ENCODE measurements around the gene KRTAP2-4. TPM values are rescaled to one million over a fixed set of nuclear protein-coding genes. Genes with fewer than 3 reads are reported as not detected.
"Not testable (repeated sequence)": the region's sequence is repeated elsewhere in the genome, so short reads cannot be mapped to it uniquely, and the experiment has no call there.

Gene KRTAP2-4, protein sequence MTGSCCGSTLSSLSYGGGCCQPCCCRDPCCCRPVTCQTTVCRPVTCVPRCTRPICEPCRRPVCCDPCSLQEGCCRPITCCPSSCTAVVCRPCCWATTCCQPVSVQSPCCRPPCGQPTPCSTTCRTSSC
- polyA plus RNA-seq (ENCODE audit: insufficient read length in 3 of 3), result not detected
- long read RNA-seq, donor 1, result 0 reads
- long read RNA-seq, donor 2, result 0 reads
- long read RNA-seq, donor 3, result 0 reads
- long read RNA-seq, donor 4, result 0 reads
- long read RNA-seq, donor 5, result 0 reads
- long read RNA-seq, donor 6, result 0 reads
- long read RNA-seq, donor 7, result 0 reads
- long read RNA-seq, donor 8, result 0 reads
- long read RNA-seq, donor 9, result 0 reads
- long read RNA-seq, donor 10, result 0 reads
- long read RNA-seq, donor 11, result 0 reads
- long read RNA-seq, donor 12, result 0 reads
- long read RNA-seq, donor 13, result 0 reads
- long read RNA-seq, donor 14, result 0 reads
- long read RNA-seq, donor 15, result 0 reads
- long read RNA-seq, donor 16, result 0 reads

DNA sequence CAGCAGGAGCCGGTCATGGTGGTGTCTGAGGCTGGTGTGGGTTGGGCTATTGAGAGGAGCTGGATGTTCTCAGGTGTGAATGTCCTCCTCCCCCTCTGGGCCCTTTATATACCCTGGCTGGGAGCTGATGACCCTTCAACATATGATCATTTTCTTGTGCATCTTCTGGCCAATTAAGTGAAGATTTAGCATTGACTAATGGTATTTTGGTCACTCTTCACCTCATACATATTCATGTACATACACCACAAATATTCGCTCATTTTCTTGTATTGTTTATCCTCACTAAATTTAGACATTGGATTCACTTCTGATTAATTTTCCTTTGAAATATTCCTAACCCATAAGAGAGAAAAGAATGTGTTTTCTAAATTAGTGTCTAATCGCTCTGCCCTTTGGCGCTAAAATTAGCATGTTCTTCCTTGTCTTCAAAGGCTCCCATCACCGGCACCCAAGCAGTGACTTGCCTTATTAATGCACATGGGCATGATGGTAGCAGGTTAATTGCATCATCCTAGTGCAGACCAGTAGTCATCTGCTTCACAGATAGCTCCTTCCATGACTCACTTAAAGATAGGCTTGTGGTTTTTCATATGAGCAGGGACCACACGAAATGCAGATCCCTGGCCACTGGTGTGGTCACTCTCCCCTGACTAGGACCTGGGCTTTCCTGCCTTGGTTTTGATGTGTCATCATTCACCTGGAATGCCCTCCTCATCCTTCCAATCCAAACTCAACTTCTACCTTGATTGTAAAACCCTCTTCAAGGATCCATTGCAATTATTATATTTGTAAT is at the start of gene KRTAP2-4:
TSS of gene KRTAP2-4 (minus strand) at position 51 of the 796 bp plus-strand sequence. CDS start at position 17, 34 bp downstream.
- DNase-seq (ENCODE audit: extremely low read depth in 1 of 11, low read depth in 9 of 11, low spot score in 4 of 11), result no peak

DNA sequence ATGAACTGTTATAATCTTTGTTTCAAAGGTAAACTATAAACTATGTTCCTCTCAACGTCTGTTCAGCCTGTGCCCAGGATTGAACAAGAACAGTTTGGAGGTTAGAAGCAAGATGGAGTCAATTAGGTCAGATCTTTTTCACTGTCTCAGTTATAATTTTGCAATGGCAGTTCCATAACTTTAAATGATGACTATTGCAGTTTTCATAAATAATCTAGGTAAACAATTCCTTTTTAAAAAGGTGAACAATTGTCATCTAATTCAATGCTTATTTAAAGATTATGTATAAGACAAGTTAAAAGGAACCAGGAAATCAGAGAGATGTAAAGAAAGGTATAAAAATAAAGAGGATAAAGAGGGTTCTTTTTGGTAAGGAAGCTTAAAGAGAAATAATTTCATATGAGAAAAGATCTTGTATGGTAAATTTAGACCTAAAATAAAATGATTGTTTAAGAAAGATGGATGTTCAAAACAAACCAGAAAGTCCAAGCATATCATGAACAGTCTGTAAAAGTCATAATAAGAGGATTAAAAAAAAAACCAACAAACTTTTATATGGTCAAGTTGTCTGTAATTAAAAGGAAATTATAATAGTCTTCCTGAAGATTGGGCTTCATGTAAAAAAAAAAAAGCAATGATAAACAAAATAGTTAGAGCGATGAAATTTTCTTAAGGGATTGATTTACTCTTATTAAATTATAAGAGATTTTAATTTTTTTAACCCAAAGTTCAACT is 45.6 kb upstream of the KRTAP2-4 start:
- DNase-seq (ENCODE audit: extremely low read depth in 1 of 11, low read depth in 9 of 11, low spot score in 4 of 11), result no peak

DNA sequence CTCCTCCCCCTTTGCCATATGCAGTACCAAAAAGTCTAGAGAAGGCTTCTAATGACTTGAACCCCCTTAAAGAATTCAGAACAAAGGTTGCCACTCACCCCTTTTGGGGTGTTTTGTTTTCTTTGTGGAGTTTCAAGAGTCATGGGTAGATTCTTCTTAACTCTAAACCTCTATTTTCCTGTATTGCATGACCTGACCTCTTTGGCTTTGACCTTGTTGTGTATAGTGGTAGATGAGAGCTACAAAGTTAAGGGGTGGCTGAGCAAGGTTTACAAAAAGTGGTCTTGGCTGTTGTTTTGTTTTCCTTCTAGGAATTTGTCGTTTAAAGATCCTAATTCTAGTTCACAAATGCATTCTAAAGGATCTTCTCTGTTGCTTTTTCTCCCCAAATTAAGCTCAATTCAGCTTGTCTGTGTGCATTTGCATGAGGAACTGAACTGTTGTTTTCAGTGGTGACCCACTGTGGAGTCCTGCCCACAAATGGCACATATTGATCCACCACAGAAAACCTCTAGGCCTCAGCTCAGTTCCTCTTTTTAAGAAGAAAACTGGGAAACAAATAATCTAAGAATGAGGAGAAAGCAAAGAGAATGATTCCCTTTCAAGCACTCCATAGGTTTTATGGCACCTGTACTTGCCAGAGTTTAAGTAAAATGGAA is 43.2 kb upstream of the KRTAP2-4 start:
- DNase-seq (ENCODE audit: extremely low read depth in 1 of 11, low read depth in 9 of 11, low spot score in 4 of 11), result not testable (repeated sequence)

DNA sequence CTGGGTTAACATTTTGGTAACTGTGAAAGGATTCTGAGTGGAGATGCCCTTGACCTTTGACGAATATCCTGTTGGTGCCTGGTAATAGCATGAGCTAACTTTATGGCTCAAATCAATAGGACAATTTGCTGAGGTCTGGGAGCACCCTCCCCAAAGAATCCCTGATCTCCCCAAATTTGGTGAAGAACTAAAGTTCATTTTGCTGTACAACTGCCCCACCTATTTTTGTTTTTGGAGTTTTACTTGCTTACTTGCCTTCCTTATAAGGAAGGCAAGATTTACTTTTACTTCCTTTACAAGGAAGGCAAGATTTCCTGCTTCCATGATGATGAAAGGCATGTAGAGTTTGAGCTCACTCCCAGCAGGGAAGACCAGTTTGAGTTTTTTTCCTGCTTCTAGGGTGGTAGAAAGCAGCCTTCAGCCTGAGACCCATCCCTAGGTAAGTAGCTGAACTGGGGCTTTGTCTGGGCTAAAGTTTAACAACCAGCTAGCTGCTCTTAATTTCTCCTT is 42.3 kb upstream of the KRTAP2-4 start:
- no peak for DNase-seq (ENCODE audit: extremely low read depth in 1 of 11, low read depth in 9 of 11, low spot score in 4 of 11)

DNA sequence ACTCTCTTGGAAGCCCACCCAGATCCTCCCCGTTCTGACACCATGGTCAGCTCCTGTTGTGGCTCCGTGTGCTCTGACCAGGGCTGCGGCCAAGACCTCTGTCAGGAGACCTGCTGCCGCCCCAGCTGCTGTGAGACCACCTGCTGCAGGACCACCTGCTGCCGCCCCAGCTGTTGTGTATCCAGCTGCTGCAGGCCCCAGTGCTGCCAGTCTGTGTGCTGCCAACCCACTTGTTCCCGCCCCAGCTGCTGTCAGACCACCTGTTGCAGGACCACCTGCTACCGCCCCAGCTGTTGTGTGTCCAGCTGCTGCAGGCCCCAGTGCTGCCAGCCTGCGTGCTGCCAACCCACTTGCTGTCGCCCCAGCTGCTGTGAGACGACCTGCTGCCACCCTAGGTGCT is 39.7 kb upstream of the KRTAP2-4 start, which contains the start of gene KRTAP4-9:
TSS of gene KRTAP4-9 (plus strand) at position 43 of the 400 bp plus-strand sequence. CDS start at position 43, 0 bp downstream.
- DNase-seq (ENCODE audit: extremely low read depth in 1 of 11, low read depth in 9 of 11, low spot score in 4 of 11), result not testable (repeated sequence)

DNA sequence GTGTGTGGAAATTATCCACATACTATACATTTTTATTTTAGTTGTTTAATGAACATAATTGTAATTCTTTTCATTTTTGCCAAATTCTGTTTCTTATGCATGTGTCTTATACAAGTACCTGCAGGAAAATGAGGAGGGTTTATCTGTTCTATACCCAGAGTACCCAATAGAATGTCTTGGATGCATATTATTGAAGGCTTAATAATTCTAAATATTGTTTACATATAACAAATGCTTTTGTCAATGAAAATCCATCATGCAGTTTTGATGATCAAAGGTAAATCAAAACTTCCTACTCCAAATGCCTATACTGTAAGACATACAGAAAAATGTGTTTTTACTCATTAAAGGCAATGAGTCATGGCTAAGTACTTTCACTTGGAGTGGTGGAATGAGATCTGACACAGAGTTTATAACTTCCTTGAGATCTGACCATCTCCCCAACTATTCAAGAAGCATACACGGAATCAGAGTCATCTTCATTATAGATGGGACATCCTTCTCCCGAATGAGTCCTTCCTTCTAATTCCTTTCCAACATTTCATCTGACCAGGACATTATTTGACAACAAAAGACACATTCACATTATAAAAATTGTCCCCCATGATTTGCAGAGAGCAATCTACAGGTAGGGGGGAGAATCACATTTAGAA is 38.8 kb upstream of the KRTAP2-4 start:
- DNase-seq (ENCODE audit: extremely low read depth in 1 of 11, low read depth in 9 of 11, low spot score in 4 of 11), result not testable (repeated sequence)

DNA sequence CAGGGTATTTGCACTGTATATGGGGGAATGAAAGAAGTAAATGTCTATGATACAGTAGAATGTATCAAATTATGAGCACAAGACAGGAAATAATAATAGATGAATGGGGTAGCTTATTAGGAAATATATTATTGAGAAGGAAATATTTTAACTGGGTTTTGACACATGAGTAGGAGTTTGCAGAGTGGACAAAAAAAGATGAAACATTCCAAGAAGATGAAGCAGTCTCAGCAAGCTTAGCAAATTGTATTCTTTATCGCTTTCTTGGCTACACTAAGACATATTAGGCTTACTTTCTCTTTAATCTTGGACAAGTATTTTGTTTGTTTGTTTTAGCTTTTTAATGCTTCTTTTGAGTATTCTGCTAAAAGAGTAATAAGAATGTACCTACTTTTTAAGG is 38.2 kb upstream of the KRTAP2-4 start:
- no peak for DNase-seq (ENCODE audit: extremely low read depth in 1 of 11, low read depth in 9 of 11, low spot score in 4 of 11)

DNA sequence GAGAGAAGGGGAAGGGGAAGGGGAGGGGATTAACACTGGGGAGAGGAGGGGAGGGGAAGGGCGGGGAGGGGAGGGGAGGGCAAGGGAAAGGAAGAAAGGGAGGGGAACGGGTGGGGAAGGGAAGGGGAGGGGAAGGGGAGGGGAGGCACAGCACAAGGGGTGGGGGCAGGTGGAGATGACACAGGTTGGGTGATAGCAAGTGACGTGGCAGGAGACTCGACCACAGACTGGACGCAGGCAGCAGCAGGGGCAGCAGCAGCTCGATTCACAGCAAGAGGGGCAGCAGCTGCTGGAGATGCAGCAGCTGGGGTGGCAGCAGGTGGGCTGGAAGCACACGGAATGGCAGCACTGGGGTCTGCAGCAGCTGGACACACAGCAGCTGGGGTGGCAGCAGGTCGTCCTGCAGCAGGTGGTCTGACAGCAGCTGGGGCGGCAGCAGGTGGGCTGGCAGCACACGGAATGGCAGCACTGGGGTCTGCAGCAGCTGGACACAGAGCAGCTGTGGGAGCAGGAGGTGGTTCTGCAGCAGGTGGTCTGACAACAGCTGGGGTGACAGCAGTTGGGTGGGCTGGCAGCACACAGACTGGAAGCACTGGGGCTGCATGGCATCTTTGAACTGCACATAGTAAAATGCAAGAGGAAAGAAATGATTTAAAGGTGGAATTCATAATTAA is 36.0 kb upstream of the KRTAP2-4 start, which contains the start of gene KRTAP4-16:
TSS of gene KRTAP4-16 (minus strand) at position 624 of the 674 bp plus-strand sequence. CDS start at position 624, 0 bp downstream.
- no peak for DNase-seq (ENCODE audit: extremely low read depth in 1 of 11, low read depth in 9 of 11, low spot score in 4 of 11)

DNA sequence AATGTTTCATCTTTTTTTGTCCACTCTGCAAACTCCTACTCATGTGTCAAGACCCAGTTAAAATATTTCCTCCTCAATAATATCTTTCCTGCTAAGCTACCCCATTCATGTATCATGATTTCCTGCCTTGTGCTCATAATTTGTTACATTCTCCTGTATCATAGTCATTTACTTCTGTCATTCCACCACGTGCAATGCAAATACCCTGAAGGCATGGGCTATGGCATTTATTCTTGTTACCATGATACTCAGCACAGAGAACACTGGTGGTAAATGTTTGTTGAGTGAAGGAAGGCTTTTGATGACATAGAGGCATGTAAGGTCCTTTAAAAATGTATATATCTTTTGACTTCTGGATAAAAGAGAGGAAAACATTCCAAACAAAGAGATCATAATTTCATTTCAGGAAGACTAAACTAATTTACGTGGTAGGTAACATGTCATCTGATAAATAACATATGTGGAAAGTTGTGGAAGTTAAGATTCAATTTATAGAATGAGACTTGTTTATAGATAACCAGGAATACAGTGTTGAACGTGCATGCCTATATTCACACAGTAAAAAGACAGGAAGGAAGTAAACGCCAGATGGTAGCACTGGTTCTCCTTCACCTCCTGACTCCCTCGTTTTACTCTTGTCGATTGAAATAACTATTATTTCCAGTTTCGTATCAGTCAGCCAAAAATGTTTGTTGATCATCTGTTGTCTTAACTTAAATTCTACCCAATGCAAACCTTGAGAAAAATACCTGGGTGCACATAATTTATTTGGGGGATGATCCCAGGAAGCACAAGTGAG is 34.2 kb upstream of the KRTAP2-4 start:
- DNase-seq (ENCODE audit: extremely low read depth in 1 of 11, low read depth in 9 of 11, low spot score in 4 of 11), result not testable (repeated sequence)

DNA sequence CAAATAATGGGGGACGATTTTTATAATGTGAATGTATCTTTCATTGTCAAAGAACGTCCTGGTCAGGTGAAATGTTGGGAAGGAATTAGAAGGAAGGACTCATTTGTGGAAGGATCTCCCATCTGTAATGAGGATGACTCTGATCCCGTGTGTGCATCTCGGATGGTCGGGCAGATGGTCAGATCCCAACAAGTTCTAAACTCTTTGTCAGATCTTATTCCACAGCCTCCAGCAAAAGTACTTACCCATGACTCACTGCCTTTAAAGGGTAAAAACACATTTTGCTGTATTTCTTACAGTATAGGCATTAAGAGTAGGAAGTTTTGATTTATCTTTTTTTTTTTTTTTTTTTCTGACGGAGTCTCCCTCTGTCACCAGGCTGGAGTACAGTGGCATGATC is 32.8 kb upstream of the KRTAP2-4 start:
- DNase-seq (ENCODE audit: extremely low read depth in 1 of 11, low read depth in 9 of 11, low spot score in 4 of 11), result no peak

DNA sequence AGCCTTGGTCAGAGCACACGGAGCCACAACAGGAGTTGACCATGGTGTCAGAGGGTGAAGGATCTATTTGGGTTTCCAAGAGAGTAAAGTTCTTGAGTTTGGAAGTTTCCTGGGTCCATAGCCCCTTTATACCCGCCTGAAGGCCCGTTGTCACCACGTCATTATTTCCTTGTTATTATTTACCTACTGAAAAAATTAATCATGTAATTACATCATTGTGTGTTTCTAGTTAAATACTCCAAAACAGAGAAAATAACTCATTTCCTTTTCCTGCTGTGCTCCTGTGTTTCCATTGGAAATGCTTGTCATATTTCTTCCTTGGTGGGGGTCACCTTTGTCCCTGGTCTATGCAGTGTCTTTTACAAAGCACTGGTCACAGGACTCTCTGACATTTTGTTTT is 32.4 kb upstream of the KRTAP2-4 start, which contains the start of gene KRTAP4-8:
TSS of gene KRTAP4-8 (minus strand) at position 101 of the 400 bp plus-strand sequence. CDS start at position 43, 58 bp downstream.
- no peak for DNase-seq (ENCODE audit: extremely low read depth in 1 of 11, low read depth in 9 of 11, low spot score in 4 of 11)

DNA sequence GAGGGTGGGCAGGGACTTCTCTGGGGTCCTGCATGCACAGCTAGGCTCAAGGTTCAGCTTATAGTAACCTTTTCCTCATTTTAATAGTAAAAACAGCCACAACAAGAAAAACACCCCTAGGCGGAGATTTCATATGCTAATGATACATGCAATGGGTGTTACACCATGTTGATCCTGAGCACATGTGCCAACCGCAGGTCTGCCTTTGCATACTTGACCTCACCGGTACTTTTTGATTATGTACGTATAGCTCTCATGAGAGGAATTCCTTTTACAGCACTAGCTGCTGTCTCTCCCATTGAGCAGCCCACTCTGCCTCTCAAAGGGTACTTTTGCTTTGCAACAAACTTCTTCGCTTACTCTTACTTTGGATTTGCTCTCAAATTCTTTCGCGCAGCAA is 30.4 kb upstream of the KRTAP2-4 start:
- no peak for DNase-seq (ENCODE audit: extremely low read depth in 1 of 11, low read depth in 9 of 11, low spot score in 4 of 11)

DNA sequence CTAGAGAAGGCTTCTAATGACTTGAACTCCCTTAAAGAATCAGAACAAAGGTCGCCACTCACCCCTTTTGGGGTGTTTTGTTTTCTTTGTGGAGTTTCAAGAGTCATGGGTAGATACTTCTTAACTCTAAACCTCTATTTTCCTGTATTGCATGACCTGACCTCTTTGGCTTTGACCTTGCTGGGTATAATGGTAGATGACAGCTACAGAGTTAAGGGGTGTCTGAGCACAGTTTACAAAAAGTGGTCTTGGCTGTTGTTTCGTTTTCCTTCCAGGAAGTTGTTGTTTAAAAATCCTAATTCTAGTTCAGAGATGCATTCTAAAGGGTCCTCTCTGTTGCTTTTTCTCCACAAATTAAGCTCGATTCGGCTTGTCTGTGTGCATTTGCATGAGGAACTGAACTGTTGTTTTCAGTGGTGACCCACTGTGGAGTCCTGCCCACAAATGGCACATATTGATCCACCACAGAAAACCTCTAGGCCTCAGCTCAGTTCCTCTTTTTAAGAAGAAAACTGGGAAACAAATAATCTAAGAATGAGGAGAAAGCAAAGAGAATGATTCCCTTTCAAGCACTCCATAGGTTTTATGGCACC is 23.2 kb upstream of the KRTAP2-4 start:
- DNase-seq (ENCODE audit: extremely low read depth in 1 of 11, low read depth in 9 of 11, low spot score in 4 of 11), result not testable (repeated sequence)

DNA sequence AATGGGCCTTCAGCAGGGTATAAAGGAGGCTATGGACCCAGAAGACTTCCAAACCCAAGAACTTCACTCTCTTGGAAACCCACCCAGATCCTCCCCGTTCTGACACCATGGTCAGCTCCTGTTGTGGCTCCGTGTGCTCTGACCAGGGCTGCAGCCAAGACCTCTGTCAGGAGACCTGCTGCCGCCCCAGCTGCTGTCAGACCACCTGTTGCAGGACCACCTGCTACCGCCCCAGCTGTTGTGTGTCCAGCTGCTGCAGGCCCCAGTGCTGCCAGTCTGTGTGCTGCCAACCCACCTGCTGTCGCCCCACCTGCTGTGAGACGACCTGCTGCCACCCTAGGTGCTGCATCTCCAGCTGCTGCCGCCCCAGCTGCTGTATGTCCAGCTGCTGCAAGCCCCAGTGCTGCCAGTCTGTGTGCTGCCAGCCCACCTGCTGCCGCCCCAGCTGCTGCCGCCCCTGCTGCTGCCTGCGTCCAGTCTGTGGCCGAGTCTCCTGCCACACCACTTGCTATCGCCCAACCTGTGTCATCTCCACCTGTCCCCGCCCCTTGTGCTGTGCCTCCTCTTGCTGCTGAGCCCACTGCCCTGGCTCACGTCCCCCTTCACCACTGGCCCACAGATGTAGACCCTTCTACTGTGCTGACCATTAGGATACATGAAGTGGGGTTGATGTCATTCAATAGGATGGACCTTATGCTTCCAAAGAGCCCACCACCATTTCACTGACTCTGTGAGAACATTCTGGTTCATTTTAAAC is 18.6 kb upstream of the KRTAP2-4 start, which contains the start of gene KRTAP4-7:
TSS of gene KRTAP4-7 (plus strand) at position 51 of the 757 bp plus-strand sequence. CDS start at position 108, 57 bp downstream.
- DNase-seq (ENCODE audit: extremely low read depth in 1 of 11, low read depth in 9 of 11, low spot score in 4 of 11), result not testable (repeated sequence)

DNA sequence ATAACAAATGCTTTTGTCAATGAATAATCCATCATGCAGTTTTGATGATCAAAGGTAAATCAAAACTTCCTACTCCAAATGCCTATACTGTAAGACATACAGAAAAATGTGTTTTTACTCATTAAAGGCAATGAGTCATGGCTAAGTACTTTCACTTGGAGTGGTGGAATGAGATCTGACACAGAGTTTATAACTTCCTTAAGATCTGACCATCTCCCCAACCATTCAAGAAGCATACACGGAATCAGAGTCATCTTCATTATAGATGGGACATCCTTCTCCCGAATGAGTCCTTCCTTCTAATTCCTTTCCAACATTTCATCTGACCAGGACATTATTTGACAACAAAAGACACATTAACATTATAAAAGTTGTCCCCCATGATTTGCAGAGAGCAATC is 17.7 kb upstream of the KRTAP2-4 start:
- DNase-seq (ENCODE audit: extremely low read depth in 1 of 11, low read depth in 9 of 11, low spot score in 4 of 11), result not testable (repeated sequence)
